Transverse colon (tissue), 4 donors: ENCODE measurements around the gene TMPRSS12. TPM values are rescaled to one million over a fixed set of nuclear protein-coding genes. Genes with fewer than 3 reads are reported as not detected.
A peak's percentile ranks its signal among the peaks of the same experiment; 100 is the strongest.
"Not testable (repeated sequence)": the region's sequence is repeated elsewhere in the genome, so short reads cannot be mapped to it uniquely, and the experiment has no call there.

Source experiments
- DNase-seq: peaks from one replicate; pipeline ENCODE4 v3.0.0-alpha.2; 2019
- H3K27ac ChIP-seq, 4 donors: fragments of 200-600 bp; sonication (generic); 2 replicates each; pipeline ENCODE4 v1.5.1; 2016 to 2018; ENCODE audit warnings: inconsistent platforms in 4 of 4
- H3K27me3 ChIP-seq: fragments of 200-600 bp; sonication (generic); 2 replicates; pipeline ENCODE4 v1.5.1; 2017; ENCODE audit warnings: inconsistent platforms
- H3K36me3 ChIP-seq, 4 donors: fragments of 200-600 bp; sonication (generic); 2 replicates each; pipeline ENCODE4 v1.5.1; 2017 to 2019; ENCODE audit warnings: inconsistent platforms in 4 of 4
- H3K4me1 ChIP-seq, 4 donors: fragments of 200-600 bp; sonication (generic); 2 replicates each; pipeline ENCODE4 v1.5.1; 2017 to 2020; ENCODE audit warnings: inconsistent platforms in 4 of 4
- H3K4me3 ChIP-seq, 4 donors: fragments of 200-600 bp; sonication (generic); 1 replicate in 1 of 4; 2 replicates in 3 of 4; pipeline versions ENCODE4 v1.5.1 to v1.6.1; 2017 to 2019; ENCODE audit warnings: inconsistent platforms in 4 of 4
- H3K9me3 ChIP-seq, 2 donors: fragments of 200-600 bp; sonication (generic); 2 replicates each; pipeline ENCODE4 v1.5.1; 2017 to 2019; ENCODE audit warnings: inconsistent platforms in 2 of 2
- CTCF ChIP-seq, 5 experiments: fragments of 200-600 bp in 3 of 5; fragments of 450-650 bp in 2 of 5; sonication (generic) in 3 of 5; IDR thresholded peaks; 1 replicate in 2 of 5; 2 replicates in 3 of 5; pipeline ENCODE4 v1.5.1; 2016 to 2017; ENCODE audit warnings: antibody characterized with exemption in 5 of 5, inconsistent platforms in 3 of 5, mild to moderate bottlenecking in 2 of 5, moderate library complexity in 1 of 5
- EP300 ChIP-seq: sonication (generic); formaldehyde crosslinking; IDR thresholded peaks from one replicate; pipeline ENCODE4 v1.6.1; 2017; ENCODE audit warnings: antibody characterized with exemption, low read depth
- POLR2A ChIP-seq: fragments of 450-650 bp; IDR thresholded peaks from one replicate; pipeline ENCODE4 v1.6.1; 2016; ENCODE audit warnings: antibody characterized with exemption, mild to moderate bottlenecking, moderate library complexity
- POLR2AphosphoS5 ChIP-seq, 3 donors: sonication (generic); formaldehyde crosslinking; IDR thresholded peaks; one replicate each; pipeline ENCODE4 v1.6.1; 2016; ENCODE audit warnings: antibody characterized with exemption in 3 of 3
- WGBS, 2 donors: methylation state at CpG; one replicate each; pipeline ENCODE4 v1.1.5; 2018; ENCODE audit warnings: low coverage in 1 of 2; 5-methylcytosine and 5-hydroxymethylcytosine counted together
- in situ Hi-C, 4 donors: fragments of 200-750 bp; cut with MboI; loops; one replicate each; pipeline versions ENCODE4 v1.15.0 to v1.15.1; 2017; ENCODE audit warnings: low sequenced_read_pairs in 3 of 4, low pct_ligation_motif_present in 1 of 4, low pct_unique_long_range_greater_than_20kb in 1 of 4
- intact Hi-C: fragments of 100-400 bp; cut with DNase I; formaldehyde crosslinking; loops from one replicate; pipeline ENCODE4 v1.15.1; 2023; ENCODE audit warnings: low total_unique reads
- total RNA-seq, 4 donors: library from RNA; depleted of rRNA; stranded (reverse); fragments of >200 nt; gene quantifications; one replicate each; pipeline ENCODE4 v1.1.0, GENCODE V29; 2016

The TMPRSS12 gene
- total RNA-seq, 4 donors from 2014 or later, result not detected

DNA sequence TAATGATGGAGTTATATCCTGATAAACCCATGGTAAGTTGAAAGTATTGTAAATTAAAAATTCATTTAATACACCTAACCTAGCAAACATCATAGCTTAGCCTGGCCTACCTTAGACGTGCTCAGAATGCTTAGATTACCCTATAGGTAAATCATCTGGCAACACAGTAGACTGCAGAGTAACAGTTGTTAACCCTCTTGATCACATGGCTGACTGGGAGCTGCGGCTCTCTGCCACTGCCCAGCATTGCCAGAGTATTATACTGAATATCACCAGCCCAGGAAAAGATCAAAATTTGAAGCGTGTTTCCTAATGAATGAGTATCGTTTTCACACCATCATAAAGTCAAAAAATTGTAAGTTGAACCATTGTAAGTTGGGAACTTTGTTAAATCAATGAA is 17.8 kb upstream of the TMPRSS12 start:
- in situ Hi-C loops (loop anchor here (10.0 to 25.0 kb wide), 3 partner anchors 137 to 170 kb away; partner anchors contain the start of gene HIGD1C (in 1 of the 4)), intact Hi-C loops (loop anchor here (2.0 kb wide), 1 partner anchor 162 kb away; no protein-coding TSS in a partner anchor)
- no peak for DNase-seq
- Histone ChIP-seq H3K4me3 (no peak overlapping the region), H3K27me3 (no peaks in the 10 kb centered on the region), H3K9me3 (no peaks in the 10 kb centered on the region), H3K36me3 (no peaks in the 10 kb centered on the region), H3K4me1 (peaks cover 0 to 12% (median 4%) of the 10 kb centered on the region in 4 donors), H3K27ac (peak overlapping the region; percentile 11 to 61 (median 42))
- no peak for TF ChIP-seq POLR2A
- TF ChIP-seq POLR2AphosphoS5 (IDR thresholded peaks at IDR 0.05), result no peak
- no peak for TF ChIP-seq EP300
- TF ChIP-seq CTCF (IDR thresholded peaks at IDR 0.05), result no peak
- 28 to 40% methylated on average over 1 to 4 of the region's 4 CpGs for WGBS, 2 donors

DNA sequence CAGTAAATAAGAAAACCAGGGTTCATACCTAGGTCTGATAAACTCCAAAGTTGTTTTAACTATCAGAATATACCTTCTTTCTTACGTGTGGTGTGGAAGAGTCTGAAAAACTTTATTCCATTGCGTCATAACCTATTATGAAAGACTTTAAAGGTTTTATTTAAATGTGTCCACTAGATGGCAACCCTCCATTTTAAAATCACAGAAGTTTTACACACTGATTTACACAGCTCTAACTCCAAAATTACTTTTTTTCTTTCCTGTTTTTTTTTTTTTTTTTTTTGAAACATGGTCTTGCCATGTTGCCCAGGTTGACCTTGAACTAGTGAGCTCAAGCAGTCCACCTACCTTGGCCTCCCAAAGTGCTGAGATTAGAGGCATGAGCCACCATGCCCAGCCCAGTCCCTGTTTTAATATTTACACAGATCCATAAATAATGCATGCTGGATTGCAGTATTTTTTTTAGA is 17.3 kb upstream of the TMPRSS12 start:
- H3K4me3 ChIP-seq, result no peak overlapping the region
- in situ Hi-C loops, result loop anchor here (10.0 to 25.0 kb wide), 3 partner anchors 137 to 169 kb away; partner anchors contain the start of gene HIGD1C (in 1 of the 4)
- peak overlapping the region; percentile 11 to 61 (median 42) for H3K27ac ChIP-seq
- intact Hi-C loops, result loop anchor here (2.0 kb wide), 1 partner anchor 161 kb away; no protein-coding TSS in a partner anchor
- H3K4me1 ChIP-seq, result peaks cover 0 to 12% (median 4%) of the 10 kb centered on the region in 4 donors
- H3K36me3 ChIP-seq, result no peaks in the 10 kb centered on the region
- DNase-seq, result no peak
- TF ChIP-seq CTCF (IDR thresholded peaks at IDR 0.05) (peak; percentile 43 to 84 (median 51)), POLR2AphosphoS5 (IDR thresholded peaks at IDR 0.05) (no peak)
- H3K9me3 ChIP-seq, result no peaks in the 10 kb centered on the region
- H3K27me3 ChIP-seq, result no peaks in the 10 kb centered on the region
- WGBS, 2 donors, result 4 to 5% methylated on average over 2 of the region's 2 CpGs

- Histone ChIP-seq H3K4me3 (no peak overlapping the region), H3K36me3 (no peaks in the 10 kb centered on the region), H3K27ac (no peak overlapping the region), H3K4me1 (peaks cover 0 to 12% (median 4%) of the 10 kb centered on the region in 4 donors), H3K27me3 (no peaks in the 10 kb centered on the region), H3K9me3 (no peaks in the 10 kb centered on the region)
- intact Hi-C loops (no loop called here), in situ Hi-C loops (loop anchor here (10.0 to 25.0 kb wide), 3 partner anchors 134 to 167 kb away; partner anchors contain the start of gene HIGD1C (in 1 of the 4))
- TF ChIP-seq POLR2AphosphoS5 (IDR thresholded peaks at IDR 0.05), result no peak
- TF ChIP-seq CTCF (IDR thresholded peaks at IDR 0.05), result no peak
- no peak for TF ChIP-seq POLR2A
- WGBS, 2 donors, result 100% methylated on average over 1 of the region's 1 CpG; no CpG with 5 or more reads in 1 of the 2 donors
- DNase-seq, result no peak
These were observed 14.6 kb upstream of the TMPRSS12 start for GRCh38 chr12:50828121-50828520.

- in situ Hi-C loops, result loop anchor here (10.0 to 25.0 kb wide), 3 partner anchors 133 to 166 kb away; partner anchors contain the start of gene HIGD1C (in 1 of the 4)
- Histone ChIP-seq H3K4me1 (peaks cover 0 to 12% (median 4%) of the 10 kb centered on the region in 4 donors), H3K27me3 (no peaks in the 10 kb centered on the region), H3K4me3 (no peak overlapping the region), H3K9me3 (peaks cover 0 to 7% of the 10 kb centered on the region in 2 donors), H3K27ac (no peak overlapping the region), H3K36me3 (no peaks in the 10 kb centered on the region)
- TF ChIP-seq POLR2A (no peak), CTCF (IDR thresholded peaks at IDR 0.05) (no peak), POLR2AphosphoS5 (IDR thresholded peaks at IDR 0.05) (no peak), EP300 (no peak)
- 86% methylated on average over 2 of the region's 2 CpGs; no CpG with 5 or more reads in 1 of the 2 donors for WGBS, 2 donors
- intact Hi-C loops, result no loop called here
- no peak for DNase-seq
These were observed 13.8 kb upstream of the TMPRSS12 start for GRCh38 chr12:50828886-50829285.

GRCh38 chr12:50833801-50834200 is 8.9 kb upstream of the TMPRSS12 start:
- H3K4me1 ChIP-seq, H3K27ac ChIP-seq, H3K27me3 ChIP-seq, H3K4me3 ChIP-seq, H3K9me3 ChIP-seq, H3K36me3 ChIP-seq, intact Hi-C loops, DNase-seq: not testable (repeated sequence)
- in situ Hi-C loops, result loop anchor here in 1 of 4 donors (25.0 kb wide), 1 partner anchor 128 kb away; the partner anchor contains the start of gene HIGD1C
